K562 (cell line): ENCODE results near the gene RRAGD. TPM values are rescaled to one million over a fixed set of nuclear protein-coding genes. Genes with fewer than 3 reads are reported as not detected.

ENCODE experiments used
- ATAC-seq: fragments of 200-7000 bp; cut with Tn5 transposase; 3 replicates; pipeline ENCODE4 v1.9.1; 2020; ENCODE audit warnings: moderate library complexity
- BruUV-seq: library from RNA; stranded (reverse); fragments of 400-500 nt; replicated peaks from 2 replicates; lab custom pipeline; 2021; lab: Mats Ljungman, UMichigan
- CTCF ChIA-PET: fragments of 300-600 bp; formaldehyde crosslinking; extraction: SDS; loops from one replicate; lab custom pipeline; 2021; ENCODE audit warnings: low intra/inter-chr PET ratio; lab: Yijun Ruan, JAX
- POLR2A ChIA-PET: fragments of 300-600, 350-650 bp; sonication (Branson Sonifier 250); formaldehyde crosslinking; extraction: SDS; loops from one replicate; lab custom pipeline; 2021; ENCODE audit warnings: antibody characterized with exemption, inconsistent platforms; lab: Yijun Ruan, JAX
- DNase-seq, 4 experiments: peaks; one replicate each; pipeline versions ENCODE4 v3.0.0 to v3.0.0-alpha.2; 2011 to 2018; ENCODE audit warnings: low spot score in 3 of 4, mixed read lengths in 3 of 4; ENCODE audit errors: extremely low read depth in 1 of 4
- FAIRE-seq: peaks from 2 replicates; lab custom pipeline; 2011; peaks lifted over from hg19 to GRCh38; lab: Jason Lieb, UNC
- H2AFZ ChIP-seq: 2 replicates; pipeline ENCODE4 v1.6.0; 2011; ENCODE audit warnings: low read depth, low read length, control low read depth, inconsistent platforms
- H3K27ac ChIP-seq: fragments of 200-600 bp; 3 replicates; pipeline ENCODE4 v1.8.0; 2011; ENCODE audit warnings: low read depth, mild to moderate bottlenecking, control low read depth, inconsistent platforms, low read length, moderate library complexity, mixed read lengths; ENCODE audit errors: extremely low read depth
- H3K27me3 ChIP-seq, 2 experiments: fragments of 300-600 bp in 1 of 2; 2 replicates in 1 of 2; 3 replicates in 1 of 2; pipeline versions ENCODE4 v1.6.0 to v1.8.0; 2011; ENCODE audit warnings: inconsistent platforms in 2 of 2, low read length in 2 of 2, mild to moderate bottlenecking in 1 of 2, mixed read lengths in 1 of 2, moderate library complexity in 1 of 2; ENCODE audit not compliant: control insufficient read depth in 2 of 2, insufficient read depth in 2 of 2
- H3K36me3 ChIP-seq: fragments of 300-600 bp; 3 replicates; pipeline ENCODE4 v1.8.0; 2011; ENCODE audit warnings: mild to moderate bottlenecking, low read length, inconsistent platforms; ENCODE audit not compliant: control insufficient read depth, insufficient read depth
- H3K4me1 ChIP-seq, 2 experiments: fragments of 200-600 bp in 1 of 2; replicated peaks in 1 of 2; 2 replicates in 1 of 2; 3 replicates in 1 of 2; pipeline versions ENCODE4 v1.5.1 to v1.8.0; 2011; ENCODE audit warnings: inconsistent platforms in 2 of 2, low read length in 2 of 2, mild to moderate bottlenecking in 1 of 2, mixed read lengths in 1 of 2, moderate library complexity in 1 of 2; ENCODE audit not compliant: control insufficient read depth in 2 of 2, insufficient read depth in 2 of 2
- H3K4me2 ChIP-seq: 2 replicates; pipeline ENCODE4 v1.6.1; 2011; ENCODE audit warnings: low read length, control low read depth, inconsistent platforms, mixed read lengths; ENCODE audit not compliant: insufficient read depth
- H3K4me3 ChIP-seq: fragments of 200-600 bp; sonication (generic), shearing (Covaris generic); 2 replicates; pipeline ENCODE4 v1.5.1; 2016; ENCODE audit warnings: control low read depth, inconsistent platforms
- H3K79me2 ChIP-seq: fragments of 200-600 bp; 3 replicates; pipeline ENCODE4 v1.8.0; 2011; ENCODE audit warnings: low read length, inconsistent platforms; ENCODE audit not compliant: control insufficient read depth, insufficient read depth
- H3K9ac ChIP-seq, 2 experiments: 2 replicates each; pipeline versions ENCODE4 v1.6.0 to v1.6.1; 2011; ENCODE audit warnings: low read depth in 2 of 2, low read length in 2 of 2, control low read depth in 1 of 2, inconsistent platforms in 1 of 2, mild to moderate bottlenecking in 1 of 2, mixed read lengths in 1 of 2; ENCODE audit not compliant: insufficient read depth in 1 of 2
- H3K9me1 ChIP-seq: one replicate; pipeline ENCODE4 v1.6.0; 2011; ENCODE audit warnings: inconsistent platforms, mild to moderate bottlenecking, low read length, moderate library complexity; ENCODE audit not compliant: control insufficient read depth, insufficient read depth
- H3K9me3 ChIP-seq: replicated peaks from 2 replicates; pipeline ENCODE4 v1.5.1; 2011; ENCODE audit warnings: low read depth, low read length, inconsistent platforms; ENCODE audit not compliant: control insufficient read depth, insufficient read depth
- H4K20me1 ChIP-seq: replicated peaks from 2 replicates; pipeline ENCODE4 v1.6.1; 2011; ENCODE audit warnings: low read length, inconsistent platforms, mixed read lengths; ENCODE audit not compliant: control insufficient read depth, insufficient read depth
- CREBBP ChIP-seq: IDR thresholded peaks from one replicate; pipeline ENCODE4 v1.6.1; 2012; ENCODE audit warnings: low read depth, mild to moderate bottlenecking, control low read depth, inconsistent platforms, low read length
- EGR1 ChIP-seq: fragments of 450-650 bp; conservative IDR thresholded peaks from 2 replicates; pipeline ENCODE4 v1.6.1; 2017; ENCODE audit warnings: mild to moderate bottlenecking
- MNT ChIP-seq, 2 experiments: fragments of 450-650 bp; conservative IDR thresholded peaks; 2 replicates each; pipeline ENCODE4 v1.6.1; 2017; ENCODE audit warnings: mild to moderate bottlenecking in 2 of 2, moderate library complexity in 2 of 2
- NKRF ChIP-seq: fragments of 450-650 bp; IDR thresholded peaks from 2 replicates; pipeline ENCODE4 v1.6.1; 2016; ENCODE audit warnings: borderline replicate concordance
- REST ChIP-seq, 2 experiments: fragments of 450-650 bp; formaldehyde crosslinking in 1 of 2; IDR thresholded peaks; 2 replicates each; pipeline versions ENCODE4 v1.4.0 to v1.6.1; 2014 to 2020; ENCODE audit warnings: mild to moderate bottlenecking in 2 of 2, borderline replicate concordance in 1 of 2, low read depth in 1 of 2
- SMAD4 ChIP-seq: fragments of 250-450 bp; sonication (Bioruptor Pico); conservative IDR thresholded peaks from 2 replicates; pipeline ENCODE4 v1.8.0; 2021; ENCODE audit warnings: inconsistent platforms, mild to moderate bottlenecking, moderate library complexity
- STAT5A ChIP-seq: IDR thresholded peaks from 2 replicates; pipeline ENCODE4 v1.6.1; 2012; ENCODE audit warnings: low read length, inconsistent platforms, borderline replicate concordance
- SUPT5H ChIP-seq: fragments of 450-650 bp; IDR thresholded peaks from 2 replicates; pipeline ENCODE4 v1.6.1; 2016
- USF1 ChIP-seq: sonication (generic); formaldehyde crosslinking; IDR thresholded peaks from 2 replicates; pipeline ENCODE4 v1.9.0; 2022; ENCODE audit warnings: mild to moderate bottlenecking, missing genetic modification reagents
- ZNF695 ChIP-seq: fragments of 450-650 bp; formaldehyde crosslinking; IDR thresholded peaks from 2 replicates; pipeline ENCODE4 v1.4.0; 2020; ENCODE audit warnings: mild to moderate bottlenecking, moderate library complexity
- WGBS: fragments of 100-300 bp; shearing (Covaris generic); methylation state at CpG from one replicate; pipeline ENCODE4 v1.1.6; 2016; ENCODE audit warnings: low coverage, mixed read lengths; ENCODE audit not compliant: insufficient coverage; ENCODE audit errors: missing lambda C conversion rate; 5-methylcytosine and 5-hydroxymethylcytosine counted together
- in situ Hi-C: fragments of 300-500 bp; cut with MboI; formaldehyde crosslinking; loops from 4 replicates; pipeline ENCODE4 v1.15.0; 2018; ENCODE audit warnings: inconsistent platforms, mixed read lengths
- intact Hi-C: fragments of 100-400 bp; cut with micrococcal nuclease; formaldehyde crosslinking; loops from 2 replicates; pipeline ENCODE4 v1.14.2; 2022
- polyA plus RNA-seq, 8 experiments: library from polyadenylated mRNA; depleted of rRNA in 4 of 8; stranded (reverse) in 5 of 8; unstranded in 3 of 8; fragments of >200 nt; fragmentation: Nextera tagmentation in 2 of 8; fragmentation: Illumina TruSeq in 1 of 8; extraction: Ambion mirVana in 2 of 8; extraction: Trizol in 1 of 8; gene quantifications; 2 replicates each; pipeline versions ENCODE4 v1.2.1 to v1.2.3, GENCODE V29; 2011 to 2014; ENCODE audit warnings: inconsistent platforms in 1 of 8, missing spikeins in 1 of 8
- total RNA-seq, 7 experiments: library from RNA; depleted of rRNA in 6 of 7; stranded (reverse); fragments of >200 nt in 6 of 7; fragmentation: Illumina TruSeq in 2 of 7; extraction: Trizol in 2 of 7; gene quantifications; 2 replicates each; pipeline versions ENCODE4 v1.2.1 to v1.2.3, GENCODE V29; 2011 to 2021; ENCODE audit warnings: low replicate concordance in 1 of 7

RRAGD gene
- total and polyA plus RNA-seq, 9 of the 15 experiments (the other 6 are each of a cell fraction or from before 2014, with no cell fraction given), result 0.03 to 0.07 (median 0.04) TPM; not detected in 6

GRCh38 chr6:89458704-89459103 is 46.6 kb upstream of the RRAGD start:
- CTCF ChIA-PET, result no interaction called here
- H3K27ac ChIP-seq, result no peak overlapping the region
- no peak overlapping the region for H3K9ac ChIP-seq
- H3K4me1 ChIP-seq, result no peaks in the 10 kb centered on the region
- no TSS peak for BruUV-seq
- no peaks in the 10 kb centered on the region for H3K36me3 ChIP-seq
- H3K9me1 ChIP-seq, result no peaks in the 10 kb centered on the region
- intact Hi-C loops, result no loop called here
- ATAC-seq (no peak), FAIRE-seq (no peak), DNase-seq (no peak)
- no peaks in the 10 kb centered on the region for H3K79me2 ChIP-seq
- H3K4me2 ChIP-seq, result no peak overlapping the region
- H3K9me3 ChIP-seq, result no peaks in the 10 kb centered on the region
- WGBS, result 0% methylated on average over 5 of the region's 5 CpGs
- peaks cover 0 to 7% of the 10 kb centered on the region in 2 experiments; a peak in 3 of 5 replicates for H3K27me3 ChIP-seq
- H4K20me1 ChIP-seq, result no peaks in the 10 kb centered on the region
- POLR2A ChIA-PET, result interaction anchor here (0.5 to 0.6 kb wide), 2 partner anchors 18 to 1756 kb away, joined by 3 to 4 read pairs; no protein-coding TSS in a partner anchor
- in situ Hi-C loops, result no loop called here
- H2AFZ ChIP-seq, result no peak overlapping the region
- H3K4me3 ChIP-seq, result no peak overlapping the region
- TF ChIP-seq ZNF695 (CRISPR knock-in tag), result no peak
- TF ChIP-seq STAT5A, result no peak
- TF ChIP-seq REST (IDR thresholded peaks at IDR 0.05; ENCODE audit: borderline replicate concordance), result peak; percentile 85
- peak; percentile 78 for TF ChIP-seq REST (CRISPR knock-in tag; IDR thresholded peaks at IDR 0.05; ENCODE audit: low read depth)
- TF ChIP-seq NKRF, result no peak
- TF ChIP-seq CREBBP, result no peak
- TF ChIP-seq MNT (conservative IDR thresholded peaks at IDR 0.05), result no peak
- TF ChIP-seq SUPT5H, result no peak
- TF ChIP-seq USF1 (CRISPR knock-in tag), result no peak
- 0 out of 2 replicates have a peak, but pooled peaks have one; percentile 21 for TF ChIP-seq EGR1
- TF ChIP-seq SMAD4, result no peak
